ENCODE measurements around the gene TRPM4.

The TRPM4 gene

GRCh38 chr19:49113762-49114629, 43.6 kb upstream of the TRPM4 start, which contains the start of gene LIN7B (continued):
- TF ChIP-seq PATZ1 (tag by site-specific recombination; IDR thresholded peaks at IDR 0.05): peak; percentile 69
- TF ChIP-seq ZBTB11 (tag by site-specific recombination; conservative IDR thresholded peaks at IDR 0.05; ENCODE audit: low read depth): 0 out of 2 replicates have a peak, but pooled peaks have one; percentile 10
- no peak for TF ChIP-seq ZNF629 (tag by site-specific recombination; IDR thresholded peaks at IDR 0.05)
- TF ChIP-seq KLF1 (tag by site-specific recombination; IDR thresholded peaks at IDR 0.05): peak; percentile 52
- no peak for TF ChIP-seq BCL6B (tag by site-specific recombination; IDR thresholded peaks at IDR 0.05)
- TF ChIP-seq PRDM6 (tag by site-specific recombination; IDR thresholded peaks at IDR 0.05): no peak
- no peak for TF ChIP-seq ZNF530 (tag by site-specific recombination; IDR thresholded peaks at IDR 0.05; ENCODE audit: low read depth)
- TF ChIP-seq IKZF3 (tag by site-specific recombination; IDR thresholded peaks at IDR 0.05): peak; percentile 66; the same call in 1 of the 2 replicates
- no peak for TF ChIP-seq ZNF311 (tag by site-specific recombination; IDR thresholded peaks at IDR 0.05; ENCODE audit: borderline replicate concordance)
- no peak for TF ChIP-seq EGR2 (tag by site-specific recombination; IDR thresholded peaks at IDR 0.05; ENCODE audit: low read depth)
- peak; percentile 65; the same call in 1 of the 2 replicates for TF ChIP-seq ZBTB10 (tag by site-specific recombination; IDR thresholded peaks at IDR 0.05)
- TF ChIP-seq OVOL3 (tag by site-specific recombination; IDR thresholded peaks at IDR 0.05): no peak
- TF ChIP-seq ZNF785 (tag by site-specific recombination; IDR thresholded peaks at IDR 0.05): no peak
- peak; percentile 73; the same call in 1 of the 2 replicates for TF ChIP-seq KLF8 (tag by site-specific recombination; IDR thresholded peaks at IDR 0.05)
- TF ChIP-seq ZNF362 (tag by site-specific recombination; IDR thresholded peaks at IDR 0.05): no peak
- peak; percentile 52 for TF ChIP-seq SP2 (tag by site-specific recombination; IDR thresholded peaks at IDR 0.05)
- no peak for TF ChIP-seq ZBTB21 (tag by site-specific recombination; IDR thresholded peaks at IDR 0.05)
- peak; percentile 81 for TF ChIP-seq ZBTB17 (tag by site-specific recombination; IDR thresholded peaks at IDR 0.05)
- TF ChIP-seq ZNF776 (tag by site-specific recombination; IDR thresholded peaks at IDR 0.05; ENCODE audit: borderline replicate concordance): no peak
- no peak for TF ChIP-seq ZFP37 (tag by site-specific recombination; IDR thresholded peaks at IDR 0.05)
- TF ChIP-seq ZNF23 (tag by site-specific recombination; IDR thresholded peaks at IDR 0.05; ENCODE audit: borderline replicate concordance): no peak
- TF ChIP-seq WT1 (tag by site-specific recombination; IDR thresholded peaks at IDR 0.05): no peak
- peak; percentile 62 for TF ChIP-seq SP3 (tag by site-specific recombination; IDR thresholded peaks at IDR 0.05)
- no peak for TF ChIP-seq ZNF621 (tag by site-specific recombination; IDR thresholded peaks at IDR 0.05)
- TF ChIP-seq ZIC2 (tag by site-specific recombination; IDR thresholded peaks at IDR 0.05): peak; percentile 56; the same call in 1 of the 2 replicates

All from HEK293 (cell line).